A549 (cell line): Measurements from ENCODE around the gene CTSC. TPM values are rescaled to one million over a fixed set of nuclear protein-coding genes. Genes with fewer than 3 reads are reported as not detected.

Source experiments
- ATAC-seq, 2 experiments: fragments of 200-7000 bp in 1 of 2; fragments of >200 bp in 1 of 2; cut with Nextera tagmentation in 1 of 2; cut with Tn5 transposase in 1 of 2; 3 replicates each; pipeline versions ENCODE4 v1.8.0 to v1.9.1; 2018 to 2020; ENCODE audit warnings: mild to moderate bottlenecking in 1 of 2, moderate library complexity in 1 of 2
- CTCF ChIA-PET: fragments of 300-600 bp; sonication (Branson Sonifier 250); formaldehyde crosslinking; extraction: SDS; loops from one replicate; lab custom pipeline; 2021; ENCODE audit warnings: antibody characterized with exemption, inconsistent platforms; lab: Yijun Ruan, JAX
- POLR2A ChIA-PET: fragments of 350-600 bp; formaldehyde crosslinking; extraction: SDS; loops from one replicate; lab custom pipeline; 2021; ENCODE audit warnings: antibody characterized with exemption, inconsistent platforms; lab: Yijun Ruan, JAX
- DNase-seq, 2 experiments: peaks; one replicate each; pipeline versions ENCODE4 v3.0.0 to v3.0.0-alpha.2; 2011 to 2016; ENCODE audit warnings: low read depth in 1 of 2, low spot score in 1 of 2
- FAIRE-seq: peaks from 2 replicates; lab custom pipeline; 2011; peaks lifted over from hg19 to GRCh38; lab: Jason Lieb, UNC
- H3K27ac ChIP-seq, 2 experiments: fragments of >200 bp; sonication (Bioruptor Twin); formaldehyde crosslinking; 3 replicates each; pipeline ENCODE4 v1.5.1; 2016 to 2017
- H3K4me1 ChIP-seq: fragments of >200 bp; sonication (Bioruptor Twin); formaldehyde crosslinking; 3 replicates; pipeline ENCODE4 v1.6.1; 2016
- H3K4me2 ChIP-seq: fragments of >200 bp; sonication (Bioruptor Twin); formaldehyde crosslinking; 3 replicates; pipeline ENCODE4 v1.6.1; 2016
- H3K4me3 ChIP-seq: fragments of >200 bp; sonication (Bioruptor Twin); formaldehyde crosslinking; 3 replicates; pipeline ENCODE4 v1.5.1; 2016
- H3K9me3 ChIP-seq: fragments of >200 bp; sonication (Bioruptor Twin); formaldehyde crosslinking; 3 replicates; pipeline ENCODE4 v1.6.1; 2016
- BHLHE40 ChIP-seq: IDR thresholded peaks from 2 replicates; pipeline ENCODE4 v1.6.1; 2012; ENCODE audit warnings: low read depth, low read length, inconsistent platforms
- CBX2 ChIP-seq: fragments of 200-600 bp; sonication (generic); IDR thresholded peaks from 2 replicates; pipeline ENCODE4 v1.6.1; 2016; ENCODE audit warnings: low read depth, mild to moderate bottlenecking, borderline replicate concordance
- EHF ChIP-seq: fragments of 250-450 bp; sonication (Bioruptor Pico); IDR thresholded peaks from 2 replicates; pipeline ENCODE4 v1.5.0; 2020; ENCODE audit warnings: mild to moderate bottlenecking
- EHMT2 ChIP-seq: fragments of 200-600 bp; sonication (generic); IDR thresholded peaks from 2 replicates; pipeline ENCODE4 v1.6.1; 2016; ENCODE audit warnings: antibody characterized with exemption, low read depth, mild to moderate bottlenecking, moderate library complexity
- GATA3 ChIP-seq: IDR thresholded peaks from 2 replicates; pipeline ENCODE4 v1.6.1; 2012; ENCODE audit warnings: borderline replicate concordance
- HEYL ChIP-seq: fragments of 250-450 bp; sonication (Bioruptor Pico); IDR thresholded peaks from 2 replicates; pipeline ENCODE4 v1.8.0; 2021; ENCODE audit warnings: mild to moderate bottlenecking, moderate library complexity
- MAFK ChIP-seq: fragments of 450-650 bp; IDR thresholded peaks from 2 replicates; pipeline ENCODE4 v1.6.1; 2014; ENCODE audit not compliant: partially characterized antibody
- NPAS2 ChIP-seq: fragments of 250-450 bp; sonication (Bioruptor Pico); IDR thresholded peaks from 2 replicates; pipeline ENCODE4 v1.8.0; 2022; ENCODE audit warnings: mild to moderate bottlenecking, moderate library complexity, borderline replicate concordance
- PBX3 ChIP-seq: IDR thresholded peaks from 2 replicates; pipeline ENCODE4 v1.6.1; 2012
- RAD21 ChIP-seq, 2 experiments: fragments of >200 bp in 1 of 2; sonication (Bioruptor Twin) in 1 of 2; formaldehyde crosslinking in 1 of 2; IDR thresholded peaks in 1 of 2; conservative IDR thresholded peaks in 1 of 2; 2 replicates in 1 of 2; 3 replicates in 1 of 2; pipeline ENCODE4 v1.6.1; 2012 to 2018; ENCODE audit warnings: inconsistent platforms in 1 of 2
- RFX5 ChIP-seq: fragments of 450-650 bp; IDR thresholded peaks from 2 replicates; pipeline ENCODE4 v1.7.1; 2014; ENCODE audit warnings: antibody characterized with exemption, mild to moderate bottlenecking, moderate library complexity
- RNF2 ChIP-seq: fragments of 200-600 bp; sonication (generic); IDR thresholded peaks from 2 replicates; pipeline ENCODE4 v1.6.1; 2016; ENCODE audit warnings: low read depth, mild to moderate bottlenecking, antibody characterized with exemption, moderate library complexity, borderline replicate concordance
- SREBF2 ChIP-seq: fragments of 450-650 bp; IDR thresholded peaks from 2 replicates; pipeline ENCODE4 v1.6.1; 2014; ENCODE audit warnings: mild to moderate bottlenecking, moderate library complexity
- TFCP2L1 ChIP-seq: fragments of 250-450 bp; sonication (Bioruptor Pico); IDR thresholded peaks from 2 replicates; pipeline ENCODE4 v1.5.0; 2021; ENCODE audit warnings: mild to moderate bottlenecking
- ZNF302 ChIP-seq: fragments of 250-450 bp; sonication (Bioruptor Pico); IDR thresholded peaks from 2 replicates; pipeline ENCODE4 v1.9.0; 2021; ENCODE audit warnings: inconsistent platforms, mild to moderate bottlenecking, moderate library complexity
- WGBS: methylation state at CpG from one replicate; pipeline ENCODE4 v1.1.6; 2017; ENCODE audit errors: missing lambda C conversion rate; 5-methylcytosine and 5-hydroxymethylcytosine counted together
- polyA plus RNA-seq, 4 experiments: library from polyadenylated mRNA; depleted of rRNA in 3 of 4; stranded (reverse); fragments of >200 nt; fragmentation: RNase III in 1 of 4; extraction: RNeasy Plus Mini Kit Qiagen cat#74134 plus additional on column Dnase treatment in 1 of 4; gene quantifications; 2 replicates in 3 of 4; 3 replicates in 1 of 4; pipeline ENCODE4 v1.2.3, GENCODE V29; 2011 to 2017
- TF ChIP-seq, protein P1 (sequence below): fragments of >200 bp; sonication (Bioruptor Twin); formaldehyde crosslinking; IDR thresholded peaks from 3 replicates; pipeline ENCODE4 v1.6.1; 2016

The CTSC gene
- polyA plus RNA-seq, 2 of the 4 experiments (the other 2 are of a cell fraction): 50.0 to 118 TPM

GRCh38 chr11:88378422-88379066 is 41.0 kb upstream of the CTSC start:
- Histone ChIP-seq H3K4me1 (peaks cover 22% of the 10 kb centered on the region), H3K4me3 (no peak overlapping the region), H3K27ac (peak overlapping the region; percentile 13 to 32; a peak in 1 of 6 replicates), H3K9me3 (no peaks in the 10 kb centered on the region), H3K4me2 (no peak overlapping the region)
- ATAC-seq: no peak
- FAIRE-seq: no peak
- no peak for DNase-seq
- 86% methylated on average over 4 of the region's 4 CpGs for WGBS
- CTCF ChIA-PET: interaction anchor here (0.6 kb wide), 1 partner anchor 65 kb away, joined by 3 read pairs; no protein-coding TSS in a partner anchor
- POLR2A ChIA-PET: no interaction called here
- TF ChIP-seq EHMT2 (no peak), GATA3 (no peak), RFX5 (no peak), RAD21 (conservative IDR thresholded peaks at IDR 0.05 in 1 of 2, IDR thresholded peaks at IDR 0.05 in 1 of 2) (no peak), NPAS2 (no peak), TFCP2L1 (CRISPR knock-in tag) (no peak), PBX3 (no peak), RNF2 (no peak), BHLHE40 (no peak), MAFK (no peak), EHF (CRISPR knock-in tag) (no peak)
- TF ChIP-seq, protein P1, sequence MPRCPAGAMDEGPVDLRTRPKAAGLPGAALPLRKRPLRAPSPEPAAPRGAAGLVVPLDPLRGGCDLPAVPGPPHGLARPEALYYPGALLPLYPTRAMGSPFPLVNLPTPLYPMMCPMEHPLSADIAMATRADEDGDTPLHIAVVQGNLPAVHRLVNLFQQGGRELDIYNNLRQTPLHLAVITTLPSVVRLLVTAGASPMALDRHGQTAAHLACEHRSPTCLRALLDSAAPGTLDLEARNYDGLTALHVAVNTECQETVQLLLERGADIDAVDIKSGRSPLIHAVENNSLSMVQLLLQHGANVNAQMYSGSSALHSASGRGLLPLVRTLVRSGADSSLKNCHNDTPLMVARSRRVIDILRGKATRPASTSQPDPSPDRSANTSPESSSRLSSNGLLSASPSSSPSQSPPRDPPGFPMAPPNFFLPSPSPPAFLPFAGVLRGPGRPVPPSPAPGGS: no peak

GRCh38 chr11:88377646-88378045 is 40.1 kb upstream of the CTSC start:
- ChIA-PET CTCF (no interaction called here), POLR2A (no interaction called here)
- no peak for DNase-seq
- Histone ChIP-seq H3K4me3 (no peak overlapping the region), H3K4me2 (peak overlapping the region; percentile 42; the same call in 2 of the 3 replicates), H3K9me3 (no peaks in the 10 kb centered on the region), H3K4me1 (peaks cover 14% of the 10 kb centered on the region; the same call in 2 of the 3 replicates), H3K27ac (no peak overlapping the region)
- TF ChIP-seq, protein P1: no peak
- ATAC-seq: no peak
- FAIRE-seq: no peak

- POLR2A ChIA-PET: no interaction called here
- Histone ChIP-seq H3K4me3 (no peak overlapping the region), H3K9me3 (no peaks in the 10 kb centered on the region)
- no peak for DNase-seq
- no peak for TF ChIP-seq CBX2
- TF ChIP-seq HEYL (CRISPR knock-in tag): no peak
- TF ChIP-seq ZNF302 (CRISPR knock-in tag): no peak
- no peak for TF ChIP-seq SREBF2
- TF ChIP-seq, all 56 proteins: peak for 0
- Histone ChIP-seq H3K4me1 (peaks cover 14% of the 10 kb centered on the region; the same call in 2 of the 3 replicates), H3K4me2 (peak overlapping the region; percentile 42), H3K27ac (no peak overlapping the region)
- FAIRE-seq: peak; percentile 32
- WGBS: 58% methylated on average over 2 of the region's 2 CpGs
- CTCF ChIA-PET: no interaction called here
- ATAC-seq: no peak
Observed at GRCh38 chr11:88377144-88377543, 39.6 kb upstream of the CTSC start.
